ENCODE data around the gene DCTN2.

DNA sequence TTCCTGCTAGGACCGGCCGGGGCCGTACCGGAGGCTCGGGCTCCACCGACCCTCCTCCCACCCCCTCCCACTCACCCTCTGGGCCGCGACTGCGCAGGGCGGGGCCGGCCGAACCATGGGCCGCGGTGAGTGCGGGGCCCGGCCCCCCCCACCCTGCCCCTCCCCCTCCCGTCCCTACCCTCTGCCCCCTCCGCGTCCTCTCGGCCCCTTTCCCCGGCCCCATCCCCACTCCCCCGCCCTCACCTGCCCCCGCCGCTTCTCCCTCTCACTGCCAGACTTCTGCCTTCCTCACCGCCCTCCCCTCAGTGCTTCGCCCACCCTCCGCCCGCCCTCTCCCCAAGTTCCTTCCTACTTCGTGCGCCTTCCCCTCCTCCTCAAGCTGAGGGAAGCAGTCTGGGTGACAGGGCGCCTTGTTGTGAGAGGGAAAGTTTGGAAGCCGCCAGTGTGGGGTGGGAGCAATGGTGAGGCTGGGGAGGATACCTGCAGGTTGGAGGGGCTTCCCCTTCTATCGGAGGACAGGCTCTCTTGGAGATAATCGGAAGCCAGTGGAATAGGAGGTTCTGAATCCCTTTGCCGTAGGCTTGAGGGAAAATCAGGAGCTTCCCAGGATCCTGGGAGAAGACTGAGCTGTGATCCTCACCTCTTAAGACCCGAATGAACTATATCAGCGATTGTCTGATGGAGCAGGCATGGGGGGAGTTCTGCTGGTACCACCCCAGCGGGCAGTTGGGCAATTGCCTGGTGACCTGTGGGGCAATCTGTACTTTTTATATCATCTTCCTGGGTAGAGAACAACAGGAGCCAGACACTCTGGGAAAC, 23.9 kb downstream of the DCTN2 start:
- TF ChIP-seq, protein P1, sequence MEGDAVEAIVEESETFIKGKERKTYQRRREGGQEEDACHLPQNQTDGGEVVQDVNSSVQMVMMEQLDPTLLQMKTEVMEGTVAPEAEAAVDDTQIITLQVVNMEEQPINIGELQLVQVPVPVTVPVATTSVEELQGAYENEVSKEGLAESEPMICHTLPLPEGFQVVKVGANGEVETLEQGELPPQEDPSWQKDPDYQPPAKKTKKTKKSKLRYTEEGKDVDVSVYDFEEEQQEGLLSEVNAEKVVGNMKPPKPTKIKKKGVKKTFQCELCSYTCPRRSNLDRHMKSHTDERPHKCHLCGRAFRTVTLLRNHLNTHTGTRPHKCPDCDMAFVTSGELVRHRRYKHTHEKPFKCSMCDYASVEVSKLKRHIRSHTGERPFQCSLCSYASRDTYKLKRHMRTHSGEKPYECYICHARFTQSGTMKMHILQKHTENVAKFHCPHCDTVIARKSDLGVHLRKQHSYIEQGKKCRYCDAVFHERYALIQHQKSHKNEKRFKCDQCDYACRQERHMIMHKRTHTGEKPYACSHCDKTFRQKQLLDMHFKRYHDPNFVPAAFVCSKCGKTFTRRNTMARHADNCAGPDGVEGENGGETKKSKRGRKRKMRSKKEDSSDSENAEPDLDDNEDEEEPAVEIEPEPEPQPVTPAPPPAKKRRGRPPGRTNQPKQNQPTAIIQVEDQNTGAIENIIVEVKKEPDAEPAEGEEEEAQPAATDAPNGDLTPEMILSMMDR (IDR thresholded peaks at IDR 0.05): no peak
- no peak for TF ChIP-seq EZH2 (IDR thresholded peaks at IDR 0.05; ENCODE audit: borderline replicate concordance, insufficient read depth, low read depth, low read length, poor library complexity, severe bottlenecking)
